Spleen (tissue), 7 donors: Measurements from ENCODE around the gene DOCK11.
"Not testable (repeated sequence)": the region's sequence is repeated elsewhere in the genome, so short reads cannot be mapped to it uniquely, and the experiment has no call there.

Experiments
- POLR2A ChIP-seq, 3 donors: fragments of 450-650 bp; IDR thresholded peaks; one replicate each; pipeline ENCODE4 v1.5.1; 2017; ENCODE audit warnings: antibody characterized with exemption in 3 of 3, mild to moderate bottlenecking in 1 of 3
- POLR2AphosphoS5 ChIP-seq, 3 donors: sonication (generic); formaldehyde crosslinking; IDR thresholded peaks; one replicate each; pipeline ENCODE4 v1.5.1; 2017; ENCODE audit warnings: antibody characterized with exemption in 3 of 3
- TF ChIP-seq, protein P1 (sequence below), 11 experiments: fragments of 200-600 bp in 7 of 11; fragments of 450-650 bp in 4 of 11; sonication (generic) in 4 of 11; IDR thresholded peaks in 8 of 11; conservative IDR thresholded peaks in 3 of 11; 1 replicate in 7 of 11; 2 replicates in 4 of 11; pipeline versions ENCODE4 v1.4.0 to v1.8.0; 2016 to 2021; ENCODE audit warnings: antibody characterized with exemption in 11 of 11, inconsistent platforms in 4 of 11, mild to moderate bottlenecking in 1 of 11
- donor health status: DM: no; HTN: no; CAD: no; lungs with moderate emphysema.
- donor health status: DM: no; HTN: no; CAD: no.
- donor health status: DM: no; HTN: no; CAD: no.

DNA sequence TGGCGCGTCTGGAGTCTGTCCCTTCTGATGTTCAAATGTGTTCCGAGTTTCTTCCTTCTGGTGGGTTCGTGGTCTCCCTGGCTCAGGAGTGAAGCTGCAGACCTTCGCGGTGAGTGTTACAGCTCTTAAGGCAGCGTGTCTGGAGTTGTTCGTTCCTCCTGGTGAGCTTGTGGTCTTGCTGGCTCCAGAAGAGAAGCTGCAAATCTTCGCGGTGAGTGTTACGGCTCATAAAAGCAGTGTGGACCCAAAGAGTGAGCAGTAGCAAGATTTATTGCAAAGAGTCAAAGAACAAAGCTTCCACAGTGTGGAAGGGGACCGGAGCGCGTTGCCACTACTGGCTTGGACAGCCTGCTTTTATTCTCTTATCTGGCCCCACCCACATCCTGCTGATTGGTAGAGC is 220.3 kb downstream of the DOCK11 start:
- TF ChIP-seq, protein P1, sequence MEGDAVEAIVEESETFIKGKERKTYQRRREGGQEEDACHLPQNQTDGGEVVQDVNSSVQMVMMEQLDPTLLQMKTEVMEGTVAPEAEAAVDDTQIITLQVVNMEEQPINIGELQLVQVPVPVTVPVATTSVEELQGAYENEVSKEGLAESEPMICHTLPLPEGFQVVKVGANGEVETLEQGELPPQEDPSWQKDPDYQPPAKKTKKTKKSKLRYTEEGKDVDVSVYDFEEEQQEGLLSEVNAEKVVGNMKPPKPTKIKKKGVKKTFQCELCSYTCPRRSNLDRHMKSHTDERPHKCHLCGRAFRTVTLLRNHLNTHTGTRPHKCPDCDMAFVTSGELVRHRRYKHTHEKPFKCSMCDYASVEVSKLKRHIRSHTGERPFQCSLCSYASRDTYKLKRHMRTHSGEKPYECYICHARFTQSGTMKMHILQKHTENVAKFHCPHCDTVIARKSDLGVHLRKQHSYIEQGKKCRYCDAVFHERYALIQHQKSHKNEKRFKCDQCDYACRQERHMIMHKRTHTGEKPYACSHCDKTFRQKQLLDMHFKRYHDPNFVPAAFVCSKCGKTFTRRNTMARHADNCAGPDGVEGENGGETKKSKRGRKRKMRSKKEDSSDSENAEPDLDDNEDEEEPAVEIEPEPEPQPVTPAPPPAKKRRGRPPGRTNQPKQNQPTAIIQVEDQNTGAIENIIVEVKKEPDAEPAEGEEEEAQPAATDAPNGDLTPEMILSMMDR (IDR thresholded peaks at IDR 0.05 in 8 of 11, conservative IDR thresholded peaks at IDR 0.05 in 3 of 11): not testable (repeated sequence)
- not testable (repeated sequence) for TF ChIP-seq POLR2A, POLR2AphosphoS5 (IDR thresholded peaks at IDR 0.05)
